ENCODE data around the gene GUCY1A2. TPM values are rescaled to one million over a fixed set of nuclear protein-coding genes. Genes with fewer than 3 reads are reported as not detected.

The GUCY1A2 gene
- total RNA-seq, 1 experiment from 2014 or later: 0.55 TPM

DNA sequence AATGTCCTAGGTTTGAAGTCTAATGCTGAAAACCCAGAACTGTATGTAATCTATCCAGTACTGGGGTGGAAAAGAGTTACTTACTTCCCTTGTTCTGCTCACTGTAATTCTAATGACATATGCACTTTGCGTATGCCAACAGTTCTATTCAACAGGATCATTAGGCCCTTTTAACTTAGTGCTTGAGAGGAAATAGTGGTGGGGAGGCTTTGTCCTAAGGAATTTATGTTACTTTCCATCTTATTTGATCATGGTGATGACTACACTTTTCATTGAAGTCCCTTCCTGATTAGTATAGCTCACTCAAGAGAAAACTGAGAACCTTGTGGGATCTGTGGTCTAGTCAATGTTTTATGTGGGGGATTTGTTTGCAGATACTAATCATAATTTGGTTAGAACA lies 348.2 kb downstream of the GUCY1A2 start:
- Histone ChIP-seq H4K91ac (ENCODE audit: insufficient read length, low read depth, low read length) (no peak overlapping the region), H4K5ac (ENCODE audit: insufficient read length, low read depth, low read length) (no peak overlapping the region), H3K79me2 (ENCODE audit: insufficient read depth, low read length) (no peaks in the 10 kb centered on the region), H3K9ac (ENCODE audit: extremely low read depth, insufficient read length, low read length) (no peak overlapping the region), H3K18ac (ENCODE audit: insufficient read length, low read depth, low read length) (no peak overlapping the region), H2BK120ac (ENCODE audit: low read depth, low read length, poor library complexity, severe bottlenecking) (no peak overlapping the region), H3K4ac (ENCODE audit: low read depth, low read length) (no peak overlapping the region), H3K27me3 (ENCODE audit: insufficient read depth, low read length) (no peaks in the 10 kb centered on the region), H3K14ac (ENCODE audit: insufficient read depth, low read length) (no peak overlapping the region), H2BK20ac (ENCODE audit: low read depth, low read length, poor library complexity, severe bottlenecking) (no peak overlapping the region), H3K9me3 (ENCODE audit: control insufficient read depth, low read depth, low read length) (no peaks in the 10 kb centered on the region), H3K56ac (ENCODE audit: insufficient read length, low read depth, low read length) (no peak overlapping the region), H4K20me1 (ENCODE audit: control insufficient read depth, insufficient read depth, insufficient read length) (no peaks in the 10 kb centered on the region), H2BK15ac (ENCODE audit: low read depth, low read length) (no peak overlapping the region), H3K4me2 (ENCODE audit: insufficient read depth, insufficient read length, low read length) (no peak overlapping the region), H3T11ph (ENCODE audit: low read length) (no peak overlapping the region), H2AFZ (ENCODE audit: low read length) (no peak overlapping the region), H3K79me1 (ENCODE audit: insufficient read depth, low read depth, low read length, poor library complexity, severe bottlenecking) (no peaks in the 10 kb centered on the region), H3K23ac (ENCODE audit: insufficient read length, low read depth, low read length) (no peak overlapping the region), H3K23me2 (ENCODE audit: insufficient read length, low read depth, low read length, poor library complexity, severe bottlenecking) (no peaks in the 10 kb centered on the region), H3K4me1 (ENCODE audit: insufficient read depth, low read length) (peaks cover 7% of the 10 kb centered on the region; the same call in 1 of the 2 replicates), H4K8ac (replicated peaks; ENCODE audit: insufficient read length, low read depth, low read length) (no peak overlapping the region), H2BK5ac (ENCODE audit: insufficient read length, low read length) (no peak overlapping the region), H2BK12ac (ENCODE audit: insufficient read length, low read depth, low read length) (no peak overlapping the region), H2AK5ac (ENCODE audit: insufficient read length, low read length) (no peak overlapping the region), H3K27ac (ENCODE audit: insufficient read length, low read depth, low read length) (peak overlapping the region; percentile 64)
- no CpG with 5 or more reads among the region's 1 CpG for WGBS (ENCODE audit: extremely low coverage, insufficient read length, low lambda C conversion rate)
- no peaks in the 10 kb centered on the region for H3K9me3 Mint-ChIP-seq
- H3K36me3 Mint-ChIP-seq (ENCODE audit: insufficient read depth in 1 of 3, low read depth in 3 of 3): no peaks in the 10 kb centered on the region
- TF ChIP-seq, protein P1, sequence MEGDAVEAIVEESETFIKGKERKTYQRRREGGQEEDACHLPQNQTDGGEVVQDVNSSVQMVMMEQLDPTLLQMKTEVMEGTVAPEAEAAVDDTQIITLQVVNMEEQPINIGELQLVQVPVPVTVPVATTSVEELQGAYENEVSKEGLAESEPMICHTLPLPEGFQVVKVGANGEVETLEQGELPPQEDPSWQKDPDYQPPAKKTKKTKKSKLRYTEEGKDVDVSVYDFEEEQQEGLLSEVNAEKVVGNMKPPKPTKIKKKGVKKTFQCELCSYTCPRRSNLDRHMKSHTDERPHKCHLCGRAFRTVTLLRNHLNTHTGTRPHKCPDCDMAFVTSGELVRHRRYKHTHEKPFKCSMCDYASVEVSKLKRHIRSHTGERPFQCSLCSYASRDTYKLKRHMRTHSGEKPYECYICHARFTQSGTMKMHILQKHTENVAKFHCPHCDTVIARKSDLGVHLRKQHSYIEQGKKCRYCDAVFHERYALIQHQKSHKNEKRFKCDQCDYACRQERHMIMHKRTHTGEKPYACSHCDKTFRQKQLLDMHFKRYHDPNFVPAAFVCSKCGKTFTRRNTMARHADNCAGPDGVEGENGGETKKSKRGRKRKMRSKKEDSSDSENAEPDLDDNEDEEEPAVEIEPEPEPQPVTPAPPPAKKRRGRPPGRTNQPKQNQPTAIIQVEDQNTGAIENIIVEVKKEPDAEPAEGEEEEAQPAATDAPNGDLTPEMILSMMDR (conservative IDR thresholded peaks at IDR 0.05): no peak
- DNase-seq: no peak
- H3K27me3 Mint-ChIP-seq (ENCODE audit: low read depth): no peaks in the 10 kb centered on the region
- H3K4me1 Mint-ChIP-seq: peaks cover 11 to 12% of the 10 kb centered on the region in 2 experiments
- no peak overlapping the region; a peak in 1 of 7 replicates for H3K27ac Mint-ChIP-seq
- no peak overlapping the region for H3K4me3 Mint-ChIP-seq

All from H9 (cell line).